Caco-2 (cell line): ENCODE data around the gene UBAP1. TPM values are rescaled to one million over a fixed set of nuclear protein-coding genes. Genes with fewer than 3 reads are reported as not detected.
"Not testable (repeated sequence)": the region's sequence is repeated elsewhere in the genome, so short reads cannot be mapped to it uniquely, and the experiment has no call there.

Experiments
- BruUV-seq: library from RNA; stranded (reverse); fragments of 400-500 nt; replicated peaks from 2 replicates; lab custom pipeline; 2021; lab: Mats Ljungman, UMichigan
- CTCF ChIA-PET: fragments of 300-600 bp; sonication (Branson Sonifier 250); formaldehyde crosslinking; loops from one replicate; lab custom pipeline; 2022; ENCODE audit warnings: antibody characterized with exemption; lab: Charles Lee
- POLR2A ChIA-PET: fragments of 300-600 bp; sonication (Branson Sonifier 250); formaldehyde crosslinking; loops from one replicate; lab custom pipeline; 2022; ENCODE audit warnings: antibody characterized with exemption; lab: Charles Lee
- DNase-seq, 2 experiments: peaks; one replicate each; pipeline versions ENCODE4 v3.0.0 to v3.0.0-alpha.2; 2020 to 2022
- H3K27me3 ChIP-seq: replicated peaks from 2 replicates; pipeline ENCODE4 v1.6.0; 2011; ENCODE audit warnings: low read length; ENCODE audit not compliant: control insufficient read depth, insufficient read depth
- H3K36me3 ChIP-seq: 2 replicates; pipeline ENCODE4 v1.5.1; 2011; ENCODE audit warnings: low read length; ENCODE audit not compliant: control insufficient read depth, insufficient read depth
- H3K4me1 ChIP-seq: fragments of 250-450 bp; sonication (Bioruptor Pico); 2 replicates; pipeline ENCODE4 v1.5.1; 2020; ENCODE audit warnings: mild to moderate bottlenecking
- H3K4me3 ChIP-seq: 2 replicates; pipeline ENCODE4 v1.5.1; 2011; ENCODE audit warnings: low read depth, mild to moderate bottlenecking, control low read depth, low read length
- H3K9me3 ChIP-seq: fragments of 250-450 bp; sonication (Bioruptor Pico); 2 replicates; pipeline ENCODE4 v1.5.1; 2020; ENCODE audit warnings: mild to moderate bottlenecking, moderate library complexity
- H3K27ac Mint-ChIP-seq: one replicate; pipeline ENCODE4 v1.8.0; 2022; ENCODE audit warnings: mixed read lengths; ENCODE audit not compliant: unreplicated experiment
- H3K27me3 Mint-ChIP-seq: one replicate; pipeline ENCODE4 v1.8.0; 2022; ENCODE audit warnings: mixed read lengths; ENCODE audit not compliant: insufficient read depth, unreplicated experiment
- H3K36me3 Mint-ChIP-seq: one replicate; pipeline ENCODE4 v1.8.0; 2022; ENCODE audit warnings: mild to moderate bottlenecking, mixed read lengths; ENCODE audit not compliant: insufficient read depth, unreplicated experiment
- H3K4me1 Mint-ChIP-seq: one replicate; pipeline ENCODE4 v1.8.0; 2022; ENCODE audit warnings: low read depth, mixed read lengths; ENCODE audit not compliant: unreplicated experiment
- H3K4me3 Mint-ChIP-seq: one replicate; pipeline ENCODE4 v1.8.0; 2022; ENCODE audit warnings: mild to moderate bottlenecking, moderate library complexity, mixed read lengths; ENCODE audit not compliant: unreplicated experiment
- H3K9me3 Mint-ChIP-seq: one replicate; pipeline ENCODE4 v1.8.0; 2022; ENCODE audit warnings: mixed read lengths; ENCODE audit not compliant: unreplicated experiment
- CTCF ChIP-seq, 2 experiments: fragments of 200-600 bp in 1 of 2; IDR thresholded peaks; 1 replicate in 1 of 2; 2 replicates in 1 of 2; pipeline versions ENCODE4 v1.5.1 to v1.8.0; 2011 to 2022; ENCODE audit warnings: antibody characterized with exemption in 1 of 2, control low read depth in 1 of 2, inconsistent platforms in 1 of 2, low read depth in 1 of 2, low read length in 1 of 2, mild to moderate bottlenecking in 1 of 2, moderate library complexity in 1 of 2; ENCODE audit not compliant: insufficient read depth in 1 of 2, severe bottlenecking in 1 of 2, unreplicated experiment in 1 of 2
- intact Hi-C: fragments of 100-400 bp; cut with micrococcal nuclease; formaldehyde crosslinking; loops from one replicate; pipeline ENCODE4 v1.10.0; 2022; ENCODE audit not compliant: unreplicated experiment
- total RNA-seq: library from RNA; stranded (reverse); gene quantifications from 2 replicates; pipeline ENCODE4 v1.2.3, GENCODE V29; 2022

Gene UBAP1
- total RNA-seq, 1 experiment from 2014 or later: 33.2 TPM

- Mint-ChIP-seq H3K27ac (no peak overlapping the region), H3K36me3 (peaks cover 21% of the 10 kb centered on the region)
- POLR2A ChIA-PET: no interaction called here
Measured at GRCh38 chr9:34224349-34224748, 45.5 kb downstream of the UBAP1 start.

DNA sequence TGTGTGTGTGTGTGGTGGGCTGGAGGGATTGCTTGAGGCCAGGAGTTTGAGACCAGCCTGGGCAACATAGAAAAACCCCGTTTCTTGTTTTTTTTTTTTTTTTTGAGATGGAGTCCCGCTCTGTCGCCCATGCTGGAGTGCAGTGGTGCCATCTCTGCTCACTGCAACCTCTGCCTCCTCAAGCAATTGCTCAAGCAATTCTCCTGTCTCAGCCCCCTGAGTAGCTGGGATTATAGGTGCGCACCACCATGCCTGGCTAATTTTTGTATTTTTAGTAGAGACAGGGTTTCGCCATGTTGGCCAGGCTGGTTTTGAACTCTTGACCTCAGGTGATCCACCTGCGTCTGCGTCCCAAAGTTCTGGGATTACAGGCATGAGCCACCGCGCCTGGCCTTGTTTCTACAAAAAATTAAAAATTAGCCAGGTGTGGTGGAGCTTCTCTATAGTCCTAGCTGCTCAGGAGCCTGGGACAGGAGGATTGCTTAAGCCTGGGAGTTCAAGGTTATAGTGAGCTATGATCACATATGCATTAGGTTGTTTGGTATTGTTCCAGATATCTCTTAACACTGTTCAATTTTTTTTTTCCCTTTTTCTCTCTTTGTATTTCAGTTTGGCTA is 47.4 kb downstream of the UBAP1 start:
- CTCF ChIA-PET: interaction anchor here (0.9 kb wide), 1 partner anchor 20 kb away, joined by 3 read pairs; no protein-coding TSS in a partner anchor
- DNase-seq: peak in 1 of 2 experiments; percentile 9

More at GRCh38 chr9:34224349-34224748, 45.5 kb downstream of the UBAP1 start:
- H3K9me3 Mint-ChIP-seq: no peaks in the 10 kb centered on the region
- no peak overlapping the region for H3K4me3 Mint-ChIP-seq
- Histone ChIP-seq H3K4me1 (0 out of 2 replicates have a peak, but pooled peaks cover 5% of the 10 kb centered on the region), H3K36me3 (no peaks in the 10 kb centered on the region), H3K27me3 (no peaks in the 10 kb centered on the region), H3K4me3 (no peak overlapping the region), H3K9me3 (no peaks in the 10 kb centered on the region)
- DNase-seq: no peak
- intact Hi-C loops: no loop called here
- no peak for TF ChIP-seq CTCF (IDR thresholded peaks at IDR 0.05; ENCODE audit: insufficient read depth in 1 of 2, low read depth in 1 of 2, low read length in 1 of 2, severe bottlenecking in 1 of 2, unreplicated experiment in 1 of 2)
- H3K27me3 Mint-ChIP-seq: no peaks in the 10 kb centered on the region
- CTCF ChIA-PET: no interaction called here
- BruUV-seq: no TSS peak
- H3K4me1 Mint-ChIP-seq: no peaks in the 10 kb centered on the region

DNA sequence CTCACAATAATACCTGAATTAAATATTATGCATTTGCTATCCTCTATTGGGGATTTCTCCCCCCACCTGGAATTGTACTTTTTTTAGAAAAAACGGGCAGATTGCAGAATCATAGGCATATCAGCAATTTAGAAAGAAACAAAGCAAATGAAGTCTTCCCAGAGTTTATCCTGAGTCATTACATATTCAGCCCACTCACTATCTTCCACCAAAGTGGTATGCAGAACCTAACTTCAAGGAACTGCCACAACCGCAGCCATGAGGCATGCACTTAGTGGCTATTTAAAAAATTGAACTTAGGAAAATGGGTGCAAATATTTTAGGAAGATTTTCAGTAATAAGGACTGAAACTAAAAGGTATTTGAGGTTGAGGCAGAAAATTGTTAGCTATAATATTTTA is 48.6 kb downstream of the UBAP1 start:
- no peak overlapping the region for H3K4me3 Mint-ChIP-seq
- no peak overlapping the region for H3K27ac Mint-ChIP-seq
- H3K36me3 ChIP-seq: no peaks in the 10 kb centered on the region
- TF ChIP-seq CTCF (IDR thresholded peaks at IDR 0.05; ENCODE audit: insufficient read depth in 1 of 2, low read depth in 1 of 2, low read length in 1 of 2, severe bottlenecking in 1 of 2, unreplicated experiment in 1 of 2): no peak
- DNase-seq: no peak
- 0 out of 2 replicates have a peak, but pooled peaks cover 5% of the 10 kb centered on the region for H3K4me1 ChIP-seq
- peaks cover 22% of the 10 kb centered on the region for H3K36me3 Mint-ChIP-seq
- no peaks in the 10 kb centered on the region for H3K4me1 Mint-ChIP-seq
- no peaks in the 10 kb centered on the region for H3K27me3 Mint-ChIP-seq
- intact Hi-C loops: no loop called here
- no peak overlapping the region for H3K4me3 ChIP-seq
- no peaks in the 10 kb centered on the region for H3K9me3 Mint-ChIP-seq
- ChIA-PET POLR2A (interaction anchor here (0.6 kb wide), 1 partner anchor 39 kb away, joined by 7 read pairs; no protein-coding TSS in a partner anchor), CTCF (no interaction called here)
- BruUV-seq: no TSS peak
- no peaks in the 10 kb centered on the region for H3K27me3 ChIP-seq
- H3K9me3 ChIP-seq: no peaks in the 10 kb centered on the region

More for the DNA sequence above, 47.4 kb downstream of the UBAP1 start:
- BruUV-seq, H3K4me3 Mint-ChIP-seq, H3K27me3 Mint-ChIP-seq, H3K36me3 ChIP-seq, H3K4me1 Mint-ChIP-seq, H3K27ac Mint-ChIP-seq, H3K4me3 ChIP-seq, H3K4me1 ChIP-seq, H3K9me3 Mint-ChIP-seq, POLR2A ChIA-PET, H3K27me3 ChIP-seq, H3K9me3 ChIP-seq, intact Hi-C loops: not testable (repeated sequence)
- peaks cover 21% of the 10 kb centered on the region for H3K36me3 Mint-ChIP-seq
